IPS-18c (cell line): ENCODE measurements around the gene TET2.

Source experiments
- H3K4me3 ChIP-seq: 2 replicates; pipeline ENCODE4 v1.7.0; 2013; ENCODE audit warnings: low read depth, mild to moderate bottlenecking, low read length, moderate library complexity; ENCODE audit not compliant: insufficient read depth
- H3K9me3 ChIP-seq: one replicate; pipeline ENCODE4 v1.6.1; 2013; ENCODE audit warnings: mild to moderate bottlenecking, low read length, moderate library complexity; ENCODE audit not compliant: control insufficient read depth, insufficient read depth

Gene TET2

DNA sequence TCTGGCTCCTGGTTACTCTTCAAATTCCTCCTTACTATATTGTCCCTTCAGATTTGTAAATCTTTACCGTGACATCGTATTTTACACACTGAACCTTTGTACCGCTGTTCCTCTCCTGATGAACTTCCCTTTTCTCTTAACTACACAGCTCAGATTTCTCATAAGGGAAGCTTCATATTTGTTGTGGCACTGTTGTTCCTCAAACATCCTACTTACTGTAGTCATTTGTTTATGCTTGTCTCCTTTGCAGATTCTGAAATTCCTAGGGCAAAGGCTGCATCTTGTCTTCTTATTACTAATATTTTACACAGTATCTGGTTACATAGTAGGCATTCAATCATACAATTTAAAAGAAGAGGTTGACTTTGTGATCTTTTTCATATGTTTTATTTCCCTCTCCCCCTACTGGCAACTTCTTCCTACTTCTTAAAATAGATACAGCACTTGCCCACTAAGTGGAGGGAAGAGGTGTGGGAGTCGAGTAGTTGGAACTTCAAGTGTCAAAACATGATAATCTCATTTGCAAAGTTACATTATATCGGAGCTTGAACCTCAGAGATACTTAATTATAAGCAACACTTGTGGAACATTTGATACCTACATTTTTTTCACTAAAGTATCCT is 50.0 kb downstream of the TET2 start:
- Histone ChIP-seq H3K4me3 (no peak overlapping the region), H3K9me3 (no peaks in the 10 kb centered on the region)

DNA sequence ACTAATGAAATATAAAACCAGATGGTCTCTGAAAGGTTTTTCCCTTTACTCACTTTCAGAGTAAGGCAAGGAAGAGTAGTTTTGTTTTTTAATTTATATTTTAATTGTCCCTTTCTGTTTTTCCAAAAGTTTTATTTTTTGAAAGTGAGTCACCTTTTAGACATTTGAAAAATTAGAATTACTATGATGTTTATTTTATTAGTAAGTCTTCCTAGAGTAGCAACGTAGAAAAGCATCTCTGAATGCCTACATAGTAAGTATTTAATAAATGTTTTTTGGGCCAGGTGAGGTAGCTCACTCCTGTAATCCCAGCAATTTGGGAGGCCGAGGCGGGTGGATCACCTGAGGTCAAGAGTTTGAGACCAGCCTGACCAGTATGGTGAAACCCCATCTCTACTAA is 51.1 kb downstream of the TET2 start:
- no peak overlapping the region for H3K4me3 ChIP-seq
- H3K9me3 ChIP-seq: no peaks in the 10 kb centered on the region

DNA sequence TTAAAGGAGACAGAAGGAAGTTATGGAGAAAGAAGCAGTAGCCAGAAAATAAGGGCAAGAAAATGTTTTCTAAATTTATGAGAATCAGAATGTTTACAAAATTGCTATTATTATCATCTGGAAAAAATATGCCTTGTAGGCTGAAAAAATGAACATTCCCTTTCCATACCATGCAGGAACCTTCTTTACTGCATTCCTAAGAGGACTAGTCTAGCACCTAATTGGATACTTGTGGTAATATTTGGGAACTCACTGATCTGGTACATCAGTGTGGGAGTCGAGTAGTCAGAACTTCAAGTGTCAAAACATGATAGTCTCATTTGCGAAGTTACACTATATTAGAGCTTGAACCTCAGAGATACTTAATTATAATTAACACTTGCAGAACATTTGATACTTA is 51.9 kb downstream of the TET2 start:
- Histone ChIP-seq H3K4me3 (no peak overlapping the region), H3K9me3 (no peaks in the 10 kb centered on the region)

DNA sequence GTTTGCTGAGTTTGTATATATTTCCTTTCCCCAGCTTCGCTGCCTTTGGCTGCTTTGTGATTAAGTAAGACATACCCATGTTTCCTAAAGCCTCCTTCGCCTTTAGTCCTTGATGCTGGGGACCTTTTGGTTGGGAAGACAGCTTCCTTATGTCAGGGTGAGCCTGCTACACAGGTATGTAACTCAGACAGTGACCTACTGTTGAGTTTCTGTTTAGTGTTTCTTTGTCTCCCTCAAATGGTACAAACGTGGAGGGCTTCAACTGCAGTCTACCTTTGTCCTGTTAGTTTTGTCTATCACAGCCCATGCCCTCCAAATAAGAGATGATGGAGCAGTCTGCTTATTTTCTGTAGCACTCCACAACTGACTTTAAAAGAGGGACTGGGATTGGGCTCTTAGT is 59.5 kb downstream of the TET2 start:
- Histone ChIP-seq H3K9me3 (no peaks in the 10 kb centered on the region), H3K4me3 (no peak overlapping the region)

DNA sequence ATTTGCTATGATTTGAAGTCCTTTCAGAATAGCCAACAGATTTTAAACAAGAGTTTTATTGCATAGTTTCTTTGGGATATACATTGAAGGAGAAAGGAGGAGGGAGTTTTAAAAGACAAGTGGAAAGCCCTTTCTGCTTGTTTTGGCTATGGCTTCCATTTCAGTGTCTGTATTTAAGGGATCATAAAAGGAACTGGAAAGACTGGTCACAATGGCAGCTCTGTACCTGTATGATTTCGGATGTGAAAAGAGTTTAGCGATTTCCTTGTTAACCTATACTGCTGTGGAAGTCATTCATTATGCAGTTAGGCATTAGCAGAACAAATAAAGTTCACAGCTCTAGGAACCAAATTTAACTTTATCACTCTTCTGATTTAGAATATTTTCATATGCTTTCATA is 60.7 kb downstream of the TET2 start:
- no peaks in the 10 kb centered on the region for H3K9me3 ChIP-seq
- H3K4me3 ChIP-seq: no peak overlapping the region

DNA sequence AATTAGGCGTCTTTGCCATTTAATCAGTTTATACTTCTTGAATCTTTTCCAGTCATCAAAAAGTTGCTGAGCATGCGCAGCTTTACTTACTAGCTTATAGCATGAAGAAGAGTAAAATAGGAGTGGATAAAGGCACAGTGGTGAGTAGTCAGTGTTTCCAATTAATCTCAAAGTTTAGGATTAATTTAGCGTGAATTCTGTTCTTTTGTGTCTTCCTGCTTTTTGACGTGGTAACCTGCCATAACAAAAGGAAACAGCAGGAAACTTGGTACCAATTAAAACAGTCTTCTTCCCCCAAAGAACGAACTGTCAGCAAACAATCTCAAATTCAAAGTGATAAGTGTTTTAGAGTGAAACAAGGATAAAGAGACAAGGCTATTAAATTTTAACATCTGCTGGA is 61.9 kb downstream of the TET2 start:
- Histone ChIP-seq H3K4me3 (no peak overlapping the region), H3K9me3 (no peaks in the 10 kb centered on the region)

DNA sequence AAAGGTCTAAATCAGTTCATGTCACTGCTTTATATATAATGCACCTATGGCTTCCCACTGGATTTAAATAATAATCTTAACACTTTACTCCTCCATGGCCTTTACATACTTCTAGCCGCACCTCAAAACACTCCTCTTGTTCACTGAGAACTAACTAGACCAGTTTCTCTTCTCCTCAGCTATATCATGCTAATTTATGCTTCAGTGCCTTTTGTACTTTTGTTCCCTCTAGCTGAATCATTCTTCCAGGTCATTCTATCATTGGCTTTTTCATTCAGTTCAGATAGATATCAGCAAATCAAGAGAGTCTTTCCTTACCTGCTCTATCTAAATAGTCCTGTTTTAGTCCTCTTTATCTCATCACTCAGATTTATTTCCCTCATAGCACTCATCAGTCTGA is 64.2 kb downstream of the TET2 start:
- no peak overlapping the region for H3K4me3 ChIP-seq
- no peaks in the 10 kb centered on the region for H3K9me3 ChIP-seq

DNA sequence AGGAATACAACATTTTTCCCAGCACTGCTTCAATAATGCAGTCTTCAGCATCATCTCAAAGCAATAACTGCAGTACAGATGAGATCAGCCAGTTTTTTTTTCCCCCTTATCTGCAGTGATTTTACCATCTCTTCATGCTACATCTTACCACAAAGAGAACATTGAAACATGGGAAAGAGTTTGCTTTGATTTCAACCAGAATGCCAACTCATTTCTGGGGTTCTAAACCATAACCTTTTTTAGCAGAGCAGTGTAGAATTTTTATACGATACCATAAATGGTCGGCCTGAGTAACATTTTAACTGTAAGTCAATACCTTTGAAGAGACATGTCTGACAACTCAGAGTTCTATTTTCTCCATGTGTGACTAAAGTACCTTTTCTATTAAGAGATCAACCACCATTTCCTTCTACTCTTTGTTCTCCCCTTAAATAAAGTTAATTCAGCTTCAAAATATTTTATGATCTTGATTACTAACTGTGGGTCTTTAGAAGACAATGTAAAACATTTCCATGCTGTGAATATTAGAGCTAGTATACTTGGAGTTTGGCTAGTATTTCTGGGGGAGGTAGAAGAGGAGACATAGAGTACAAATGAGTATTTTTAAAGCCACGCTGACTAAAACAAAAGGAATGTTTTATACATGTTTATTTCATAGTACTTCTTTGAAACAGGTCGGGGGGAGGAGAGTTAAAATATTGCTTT is 69.1 kb downstream of the TET2 start:
- Histone ChIP-seq H3K4me3 (no peak overlapping the region), H3K9me3 (no peaks in the 10 kb centered on the region)

DNA sequence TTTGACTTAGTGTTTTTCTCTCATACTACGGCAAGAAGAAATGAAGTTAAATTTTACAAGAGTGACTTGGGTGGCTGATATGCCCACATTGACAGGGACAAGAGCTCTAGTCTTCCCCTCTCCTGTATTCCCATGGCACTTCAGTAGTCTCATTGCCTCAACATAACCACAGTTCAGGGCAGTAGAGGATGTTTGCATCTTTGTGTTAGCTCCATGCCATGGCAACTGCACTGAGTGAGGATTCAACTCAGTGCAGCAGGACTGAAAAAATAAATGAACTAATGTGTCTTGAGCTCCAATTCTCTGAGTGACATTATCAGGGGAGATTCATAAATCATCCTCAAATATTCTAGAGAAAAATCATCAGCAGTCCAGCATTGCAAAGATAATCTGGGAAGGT is 78.8 kb downstream of the TET2 start:
- Histone ChIP-seq H3K9me3 (no peaks in the 10 kb centered on the region), H3K4me3 (no peak overlapping the region)

DNA sequence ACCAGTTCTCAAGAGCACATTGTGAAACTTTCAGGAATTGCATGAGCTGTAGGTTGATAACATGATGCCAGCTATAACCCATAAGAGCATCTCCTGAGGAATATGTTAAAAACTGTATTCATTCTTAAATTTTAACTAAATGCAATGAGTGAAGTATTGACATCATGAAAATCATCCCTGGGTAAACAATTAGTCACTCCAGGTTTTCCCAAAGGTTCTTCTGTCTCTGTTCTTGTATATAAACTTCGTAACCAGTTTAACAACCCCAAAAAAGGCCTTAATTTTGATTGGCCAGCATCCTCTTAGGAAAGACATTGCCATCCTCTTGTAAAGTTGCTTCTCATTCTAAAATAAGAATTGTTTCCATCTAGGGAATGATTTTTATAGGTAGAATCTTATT is 80.4 kb downstream of the TET2 start:
- no peaks in the 10 kb centered on the region for H3K9me3 ChIP-seq

DNA sequence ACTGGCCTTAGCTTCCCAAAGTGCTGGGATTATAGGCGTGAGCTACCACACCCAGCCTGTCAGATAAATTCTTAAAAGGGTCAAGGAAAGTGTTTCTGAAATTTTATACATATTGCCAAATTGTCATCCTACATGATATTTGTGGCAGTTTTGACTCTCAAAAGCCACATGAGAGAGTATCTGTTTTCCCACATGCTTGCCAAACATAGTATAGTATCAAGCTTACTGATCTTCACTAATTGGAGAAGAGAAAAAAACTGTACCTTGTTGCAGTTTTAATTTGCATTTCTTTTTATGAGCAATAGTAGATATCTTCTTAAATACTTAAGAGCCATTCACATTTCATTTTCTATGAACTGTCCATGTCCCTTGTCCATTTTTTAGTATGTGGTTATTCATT is 83.6 kb downstream of the TET2 start:
- no peak overlapping the region for H3K4me3 ChIP-seq

More for the DNA sequence above, 80.4 kb downstream of the TET2 start:
- H3K4me3 ChIP-seq: no peak overlapping the region

DNA sequence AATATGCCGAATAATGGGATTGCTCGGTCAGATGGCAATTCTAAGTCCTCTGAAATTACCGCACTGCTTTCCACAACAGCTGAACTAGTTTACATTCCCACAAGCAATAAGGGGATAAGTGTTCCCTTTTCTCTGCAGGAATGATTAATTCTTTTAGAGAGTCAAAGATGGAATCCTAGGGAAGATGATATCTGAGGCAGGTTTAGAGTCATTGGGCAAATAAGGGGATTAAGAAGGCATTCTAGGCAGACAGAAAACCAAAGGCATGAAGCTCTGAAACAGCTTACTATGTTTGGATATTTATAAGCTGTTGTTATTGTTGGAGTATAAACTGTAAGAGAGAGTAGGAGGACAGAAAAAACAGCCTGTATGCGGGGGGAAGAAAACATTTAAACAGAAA is 85.7 kb downstream of the TET2 start:
- Histone ChIP-seq H3K4me3 (no peak overlapping the region), H3K9me3 (no peaks in the 10 kb centered on the region)

More for the DNA sequence above, 83.6 kb downstream of the TET2 start:
- no peaks in the 10 kb centered on the region for H3K9me3 ChIP-seq

DNA sequence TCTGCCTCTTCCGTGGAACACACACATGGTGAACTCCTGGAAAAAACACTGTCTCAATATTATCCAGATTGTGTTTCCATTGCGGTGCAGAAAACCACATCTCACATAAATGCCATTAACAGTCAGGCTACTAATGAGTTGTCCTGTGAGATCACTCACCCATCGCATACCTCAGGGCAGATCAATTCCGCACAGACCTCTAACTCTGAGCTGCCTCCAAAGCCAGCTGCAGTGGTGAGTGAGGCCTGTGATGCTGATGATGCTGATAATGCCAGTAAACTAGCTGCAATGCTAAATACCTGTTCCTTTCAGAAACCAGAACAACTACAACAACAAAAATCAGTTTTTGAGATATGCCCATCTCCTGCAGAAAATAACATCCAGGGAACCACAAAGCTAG is 87.9 kb downstream of the TET2 start:
- Histone ChIP-seq H3K9me3 (no peaks in the 10 kb centered on the region), H3K4me3 (no peak overlapping the region)

DNA sequence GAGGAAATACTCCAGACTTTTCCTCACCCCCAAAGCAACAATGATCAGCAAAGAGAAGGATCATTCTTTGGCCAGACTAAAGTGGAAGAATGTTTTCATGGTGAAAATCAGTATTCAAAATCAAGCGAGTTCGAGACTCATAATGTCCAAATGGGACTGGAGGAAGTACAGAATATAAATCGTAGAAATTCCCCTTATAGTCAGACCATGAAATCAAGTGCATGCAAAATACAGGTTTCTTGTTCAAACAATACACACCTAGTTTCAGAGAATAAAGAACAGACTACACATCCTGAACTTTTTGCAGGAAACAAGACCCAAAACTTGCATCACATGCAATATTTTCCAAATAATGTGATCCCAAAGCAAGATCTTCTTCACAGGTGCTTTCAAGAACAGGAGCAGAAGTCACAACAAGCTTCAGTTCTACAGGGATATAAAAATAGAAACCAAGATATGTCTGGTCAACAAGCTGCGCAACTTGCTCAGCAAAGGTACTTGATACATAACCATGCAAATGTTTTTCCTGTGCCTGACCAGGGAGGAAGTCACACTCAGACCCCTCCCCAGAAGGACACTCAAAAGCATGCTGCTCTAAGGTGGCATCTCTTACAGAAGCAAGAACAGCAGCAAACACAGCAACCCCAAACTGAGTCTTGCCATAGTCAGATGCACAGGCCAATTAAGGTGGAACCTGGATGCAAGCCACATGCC is 89.7 kb downstream of the TET2 start:
- H3K9me3 ChIP-seq: no peaks in the 10 kb centered on the region
- H3K4me3 ChIP-seq: no peak overlapping the region

DNA sequence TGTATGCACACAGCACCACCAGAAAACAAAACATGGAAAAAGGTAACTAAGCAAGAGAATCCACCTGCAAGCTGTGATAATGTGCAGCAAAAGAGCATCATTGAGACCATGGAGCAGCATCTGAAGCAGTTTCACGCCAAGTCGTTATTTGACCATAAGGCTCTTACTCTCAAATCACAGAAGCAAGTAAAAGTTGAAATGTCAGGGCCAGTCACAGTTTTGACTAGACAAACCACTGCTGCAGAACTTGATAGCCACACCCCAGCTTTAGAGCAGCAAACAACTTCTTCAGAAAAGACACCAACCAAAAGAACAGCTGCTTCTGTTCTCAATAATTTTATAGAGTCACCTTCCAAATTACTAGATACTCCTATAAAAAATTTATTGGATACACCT is 90.2 kb downstream of the TET2 start:
- H3K4me3 ChIP-seq: no peak overlapping the region
- no peaks in the 10 kb centered on the region for H3K9me3 ChIP-seq

DNA sequence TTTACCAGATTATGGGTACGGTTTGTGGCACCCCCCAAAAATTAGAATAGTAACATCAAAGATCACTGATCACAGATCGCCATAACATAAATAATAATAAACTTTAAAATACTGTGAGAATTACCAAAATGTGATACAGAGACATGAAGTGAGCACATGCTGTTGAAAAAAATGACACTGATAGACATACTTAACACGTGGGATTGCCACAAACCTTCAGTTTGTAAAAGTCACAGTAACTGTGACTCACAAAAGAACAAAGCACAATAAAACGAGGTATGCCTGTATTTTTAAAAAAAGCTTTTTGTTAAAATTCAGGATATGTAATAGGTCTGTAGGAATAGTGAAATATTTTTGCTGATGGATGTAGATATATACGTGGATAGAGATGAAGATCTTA is 93.4 kb downstream of the TET2 start:
- no peaks in the 10 kb centered on the region for H3K9me3 ChIP-seq
- no peak overlapping the region for H3K4me3 ChIP-seq

DNA sequence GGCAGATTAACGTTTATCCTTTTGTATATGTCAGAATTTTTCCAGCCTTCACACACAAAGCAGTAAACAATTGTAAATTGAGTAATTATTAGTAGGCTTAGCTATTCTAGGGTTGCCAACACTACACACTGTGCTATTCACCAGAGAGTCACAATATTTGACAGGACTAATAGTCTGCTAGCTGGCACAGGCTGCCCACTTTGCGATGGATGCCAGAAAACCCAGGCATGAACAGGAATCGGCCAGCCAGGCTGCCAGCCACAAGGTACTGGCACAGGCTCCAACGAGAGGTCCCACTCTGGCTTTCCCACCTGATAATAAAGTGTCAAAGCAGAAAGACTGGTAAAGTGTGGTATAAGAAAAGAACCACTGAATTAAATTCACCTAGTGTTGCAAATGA is 94.8 kb downstream of the TET2 start:
- H3K9me3 ChIP-seq: no peaks in the 10 kb centered on the region
- no peak overlapping the region for H3K4me3 ChIP-seq

DNA sequence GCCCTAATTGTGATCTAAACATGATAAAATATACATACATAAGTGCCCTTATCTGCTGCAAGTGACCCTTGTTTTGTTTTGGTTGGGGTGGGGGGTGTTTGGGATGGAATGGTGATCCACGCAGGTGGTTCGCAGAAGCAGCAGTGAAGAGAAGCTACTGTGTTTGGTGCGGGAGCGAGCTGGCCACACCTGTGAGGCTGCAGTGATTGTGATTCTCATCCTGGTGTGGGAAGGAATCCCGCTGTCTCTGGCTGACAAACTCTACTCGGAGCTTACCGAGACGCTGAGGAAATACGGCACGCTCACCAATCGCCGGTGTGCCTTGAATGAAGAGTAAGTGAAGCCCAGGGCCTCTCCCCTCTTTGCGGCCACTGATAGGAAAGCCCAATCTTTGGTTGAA is 96.8 kb downstream of the TET2 start:
- no peaks in the 10 kb centered on the region for H3K9me3 ChIP-seq
- no peak overlapping the region for H3K4me3 ChIP-seq
